GM19043 (cell line): Measurements from ENCODE around the gene TH.

Source experiments
- ATAC-seq: cut with Tn5 transposase; IDR thresholded peaks from one replicate; pipeline ENCODE4 v1.9.1; 2021; ENCODE audit warnings: low read depth; ENCODE audit not compliant: unreplicated experiment

Gene TH

GRCh38 chr11:2163428-2163978, 8.1 kb downstream of the TH start:
- no peak for ATAC-seq

DNA sequence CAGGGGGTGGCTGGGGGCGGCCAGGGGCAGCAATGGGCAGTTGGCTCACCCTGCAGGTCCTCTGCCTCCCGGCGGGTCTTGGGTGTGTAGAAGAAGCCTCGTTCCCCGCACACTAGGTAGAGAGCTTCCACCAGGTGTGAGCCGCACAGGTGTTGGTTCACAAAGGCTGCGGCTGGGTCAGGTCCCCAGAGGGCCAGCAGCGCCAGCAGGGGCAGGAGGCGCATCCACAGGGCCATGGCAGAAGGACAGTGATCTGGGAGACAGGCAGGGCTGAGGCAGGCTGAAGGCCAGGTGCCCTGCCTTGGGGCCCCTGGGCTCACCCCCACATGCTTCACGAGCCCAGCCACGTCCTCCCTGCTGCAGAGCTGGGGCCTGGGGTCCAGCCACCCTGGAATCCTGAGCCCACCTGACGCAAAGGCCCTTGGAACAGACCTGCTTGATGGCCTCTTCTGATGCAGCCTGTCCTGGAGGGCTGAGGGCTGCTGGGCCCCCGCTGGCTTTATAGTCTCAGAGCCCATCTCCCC, 10.8 kb downstream of the TH start, which contains the start of gene INS:
Gene INS (minus strand): TSS at position 474 of the 524 bp plus-strand sequence. CDS start 238 bp downstream, at position 236.
- no peak for ATAC-seq

DNA sequence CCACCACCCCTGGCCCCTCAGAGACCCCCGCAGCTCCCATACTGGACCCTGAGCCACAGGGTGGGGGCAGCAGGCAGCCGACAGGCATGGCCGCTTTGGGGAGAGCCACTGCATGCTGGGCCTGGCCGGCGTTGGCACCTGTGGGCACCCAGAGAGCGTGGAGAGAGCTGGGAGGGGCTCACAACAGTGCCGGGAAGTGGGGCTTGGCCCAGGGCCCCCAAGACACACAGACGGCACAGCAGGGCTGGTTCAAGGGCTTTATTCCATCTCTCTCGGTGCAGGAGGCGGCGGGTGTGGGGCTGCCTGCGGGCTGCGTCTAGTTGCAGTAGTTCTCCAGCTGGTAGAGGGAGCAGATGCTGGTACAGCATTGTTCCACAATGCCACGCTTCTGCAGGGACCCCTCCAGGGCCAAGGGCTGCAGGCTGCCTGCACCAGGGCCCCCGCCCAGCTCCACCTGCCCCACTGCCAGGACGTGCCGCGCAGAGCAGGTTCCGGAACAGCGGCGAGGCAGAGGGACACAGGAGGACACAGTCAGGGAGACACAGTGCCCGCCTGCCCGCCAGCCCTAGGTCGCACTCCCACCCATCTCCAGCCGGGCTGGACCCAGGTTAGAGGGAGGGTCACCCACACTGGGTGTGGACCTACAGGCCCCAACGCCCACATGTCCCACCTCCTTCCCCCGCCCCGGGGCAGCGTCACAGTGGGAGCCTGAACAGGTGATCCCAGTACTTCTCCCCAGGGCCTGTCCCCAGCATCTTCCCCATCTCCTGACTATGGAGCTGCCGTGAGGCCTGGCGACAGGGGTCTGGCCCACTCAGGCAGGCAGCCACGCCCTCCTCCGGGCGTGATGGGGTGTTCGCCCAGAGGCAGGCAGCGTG, 11.8 kb downstream of the TH start:
- no peak for ATAC-seq

GRCh38 chr11:2158966-2159365, 12.6 kb downstream of the TH start:
- ATAC-seq, result no peak

DNA sequence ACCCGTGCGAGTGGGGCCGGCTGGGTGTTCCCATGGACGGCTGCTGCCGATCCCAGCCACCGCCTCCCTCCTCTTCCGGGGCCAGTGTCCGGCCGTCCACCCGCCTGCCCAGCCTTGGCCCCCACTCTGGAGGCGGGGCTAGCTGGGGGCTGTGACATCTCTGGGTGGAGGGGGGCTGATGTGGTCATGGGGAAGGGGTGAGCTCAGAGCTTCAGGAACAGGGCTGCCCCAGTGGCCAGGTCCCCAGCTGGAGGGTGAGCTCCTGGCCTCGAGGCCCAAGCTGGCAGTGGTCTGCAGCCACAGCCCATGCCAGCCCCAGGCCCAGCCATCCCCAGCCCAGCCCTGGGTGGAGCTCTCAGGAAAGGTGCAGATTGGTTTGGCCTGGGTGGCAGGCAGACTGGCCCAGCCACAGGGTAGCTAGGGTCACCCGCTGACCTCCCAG, 13.3 kb downstream of the TH start:
- ATAC-seq, result no peak

GRCh38 chr11:2157294-2158040, 14.1 kb downstream of the TH start:
- no peak for ATAC-seq

GRCh38 chr11:2156416-2157182, 15.0 kb downstream of the TH start:
- ATAC-seq, result no peak

DNA sequence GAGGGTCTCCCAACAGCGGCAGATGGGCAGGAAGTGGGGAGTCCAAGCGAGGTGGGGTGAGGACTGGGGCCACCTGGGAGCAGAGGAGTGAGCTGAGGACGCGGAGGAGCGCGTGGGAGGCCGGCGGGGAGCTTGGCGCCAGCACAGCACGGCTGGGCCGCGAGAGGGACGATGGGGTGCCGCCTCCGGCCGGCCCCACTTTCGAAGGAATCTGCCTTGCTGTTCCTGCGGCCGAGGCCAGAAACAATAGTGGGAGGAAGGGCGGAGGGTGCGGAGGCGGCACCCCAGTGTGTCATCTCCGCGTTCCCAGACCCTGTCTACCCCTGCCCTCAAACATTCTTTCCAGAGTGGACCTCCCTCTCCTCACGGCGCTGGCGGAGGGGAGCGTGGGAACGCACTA, 16.1 kb downstream of the TH start:
- ATAC-seq, result no peak

GRCh38 chr11:2154889-2155288, 16.7 kb downstream of the TH start:
- ATAC-seq, result no peak

- no peak for ATAC-seq
Measured at GRCh38 chr11:2154195-2154585, 17.4 kb downstream of the TH start.

- ATAC-seq, result no peak
Measured at GRCh38 chr11:2153581-2154194, 17.9 kb downstream of the TH start.

- ATAC-seq, result no peak
Measured at GRCh38 chr11:2151500-2152257, 19.9 kb downstream of the TH start.

DNA sequence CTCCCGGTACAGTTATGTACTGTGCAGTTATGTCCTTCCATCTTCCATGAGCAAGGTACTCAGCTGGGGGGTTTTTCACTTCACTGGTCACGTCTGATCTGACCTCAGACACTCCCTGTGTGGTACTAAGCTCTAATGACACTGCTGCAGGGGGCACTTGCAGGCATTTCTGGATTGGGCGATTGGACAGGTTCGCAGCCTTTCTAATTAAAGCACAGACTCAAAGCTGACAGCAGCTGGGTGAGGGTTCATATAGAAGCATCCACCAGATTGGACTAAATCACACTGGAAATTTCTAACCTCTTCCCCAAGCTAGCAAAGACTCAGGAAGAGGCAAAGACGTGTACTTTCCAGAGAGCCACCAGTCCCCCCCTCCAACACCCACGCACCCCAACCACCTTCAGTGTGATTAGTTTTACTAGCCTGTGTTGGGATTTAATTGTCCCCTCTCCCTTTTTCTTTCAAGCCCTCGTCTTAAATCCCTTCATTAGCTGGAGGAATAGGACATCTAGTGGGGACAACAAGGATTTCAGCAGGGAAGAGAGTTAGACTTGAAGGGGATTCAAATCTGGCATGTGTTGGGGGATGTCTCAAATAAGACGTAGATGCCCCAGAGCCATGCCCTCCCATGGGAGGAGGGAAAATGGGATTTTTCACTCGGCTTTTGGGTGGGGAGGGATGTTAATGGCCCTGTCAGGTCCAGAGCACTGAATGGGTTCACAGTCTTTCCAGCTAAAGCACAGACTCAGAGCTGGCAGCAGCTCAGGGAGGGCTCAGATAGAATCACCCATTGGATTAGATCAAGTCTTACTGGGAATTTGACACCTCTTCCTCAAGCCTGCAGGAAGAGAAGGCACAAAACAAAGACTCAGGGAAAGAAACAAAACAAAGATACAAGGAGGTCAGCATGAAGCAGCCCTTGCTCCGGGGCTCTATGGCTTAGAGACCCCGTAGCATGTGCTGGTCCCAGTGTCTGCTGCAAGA, 21.5 kb downstream of the TH start:
- ATAC-seq, result no peak

- ATAC-seq, result no peak
Measured at GRCh38 chr11:2149460-2149859, 22.2 kb downstream of the TH start.

- no peak for ATAC-seq
Measured at GRCh38 chr11:2148595-2148994, 23.0 kb downstream of the TH start.

DNA sequence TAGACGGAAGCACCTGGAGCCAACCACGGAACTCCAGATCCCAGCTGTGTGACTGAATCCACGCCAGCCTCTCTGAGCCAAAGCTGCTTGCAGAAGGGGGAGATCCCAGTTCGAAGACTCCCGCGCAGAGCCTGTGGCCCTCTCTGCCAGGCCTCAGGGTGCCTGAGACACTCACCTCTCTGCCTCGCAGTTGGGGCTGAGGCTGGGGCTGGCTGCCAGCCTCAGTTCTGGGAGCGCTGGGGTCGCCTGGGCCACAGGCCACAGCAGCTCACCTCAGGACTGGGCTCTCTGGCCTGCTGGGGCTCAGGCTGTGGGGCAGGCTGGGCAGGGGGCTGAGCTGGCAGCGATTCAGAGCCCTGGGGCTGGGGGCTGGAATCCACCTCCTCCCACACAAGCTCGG, 24.2 kb downstream of the TH start:
- ATAC-seq, result no peak

DNA sequence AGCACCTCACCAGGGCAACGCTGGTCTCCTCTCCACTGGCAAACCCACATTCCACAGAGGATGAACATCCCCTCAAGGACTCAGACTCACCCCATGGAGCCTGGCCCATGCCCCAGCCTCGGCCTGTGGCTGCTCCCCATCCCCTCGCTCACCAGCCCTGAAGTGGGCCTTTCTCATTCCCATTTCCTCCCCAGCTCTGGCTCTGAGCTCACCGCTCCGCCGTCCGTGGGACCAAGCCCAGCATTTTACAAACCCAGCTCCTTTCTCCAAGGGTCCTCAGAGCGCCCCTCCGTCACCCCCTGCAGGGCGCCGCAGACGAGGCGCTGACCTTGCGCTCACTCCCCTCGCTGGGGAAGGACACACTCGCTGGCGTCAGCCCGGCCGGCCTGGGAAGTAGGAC, 25.6 kb downstream of the TH start:
- ATAC-seq, result no peak
